Central memory CD4-positive, alpha-beta T cell (primary cell): Measurements from ENCODE around the gene NMT2.

ENCODE experiments used
- DNase-seq: peaks from one replicate; pipeline ENCODE4 v3.0.0; 2022

Gene NMT2

GRCh38 chr10:15088428-15089261 lies 79.8 kb downstream of the NMT2 start, which contains the start of gene ACBD7:
Gene ACBD7, minus strand, starts transcription at chr10:15088776. Its CDS starts 48 bp downstream, at chr10:15088728.
- DNase-seq = peak; percentile 81

GRCh38 chr10:15084502-15084922 lies 84.0 kb downstream of the NMT2 start:
- DNase-seq = peak; percentile 61

- no peak for DNase-seq
Measured at GRCh38 chr10:15083674-15084501, 84.6 kb downstream of the NMT2 start.

GRCh38 chr10:15075421-15075820 lies 93.1 kb downstream of the NMT2 start:
- no peak for DNase-seq

GRCh38 chr10:15072358-15072757 lies 96.1 kb downstream of the NMT2 start:
- no peak for DNase-seq

- no peak for DNase-seq
Measured at GRCh38 chr10:15069230-15069629, 99.3 kb downstream of the NMT2 start.

- DNase-seq = no peak
Measured at GRCh38 chr10:15068802-15069201, 99.7 kb downstream of the NMT2 start.

- DNase-seq = no peak
Measured at GRCh38 chr10:15067154-15067553, 101.3 kb downstream of the NMT2 start.

- no peak for DNase-seq
Measured at GRCh38 chr10:15060638-15061037, 107.9 kb downstream of the NMT2 start.

GRCh38 chr10:15059914-15060313 lies 108.6 kb downstream of the NMT2 start:
- no peak for DNase-seq

- DNase-seq = no peak
Measured at GRCh38 chr10:15058689-15059088, 109.8 kb downstream of the NMT2 start.
